ENCODE data around the gene JMJD1C.

DNA sequence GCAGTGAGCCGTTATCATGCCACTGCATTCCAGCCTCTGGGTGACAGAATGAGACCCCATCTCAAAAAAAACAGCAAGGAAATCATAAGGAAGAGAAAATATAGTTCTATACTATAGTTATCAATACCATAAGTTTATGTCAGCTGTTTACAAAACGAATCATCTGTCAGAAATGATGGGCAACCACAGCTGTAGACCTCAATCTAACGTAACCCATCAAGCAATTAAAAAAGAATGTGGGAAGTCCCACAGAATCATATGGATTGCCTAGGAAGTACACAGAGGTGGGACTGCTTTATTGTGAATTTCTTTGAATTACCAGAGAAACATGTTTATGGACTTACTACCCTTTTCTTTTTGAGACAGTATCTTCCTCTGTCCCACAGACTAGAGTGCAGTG, 325.7 kb downstream of the JMJD1C start:
- TF ChIP-seq, protein P1, sequence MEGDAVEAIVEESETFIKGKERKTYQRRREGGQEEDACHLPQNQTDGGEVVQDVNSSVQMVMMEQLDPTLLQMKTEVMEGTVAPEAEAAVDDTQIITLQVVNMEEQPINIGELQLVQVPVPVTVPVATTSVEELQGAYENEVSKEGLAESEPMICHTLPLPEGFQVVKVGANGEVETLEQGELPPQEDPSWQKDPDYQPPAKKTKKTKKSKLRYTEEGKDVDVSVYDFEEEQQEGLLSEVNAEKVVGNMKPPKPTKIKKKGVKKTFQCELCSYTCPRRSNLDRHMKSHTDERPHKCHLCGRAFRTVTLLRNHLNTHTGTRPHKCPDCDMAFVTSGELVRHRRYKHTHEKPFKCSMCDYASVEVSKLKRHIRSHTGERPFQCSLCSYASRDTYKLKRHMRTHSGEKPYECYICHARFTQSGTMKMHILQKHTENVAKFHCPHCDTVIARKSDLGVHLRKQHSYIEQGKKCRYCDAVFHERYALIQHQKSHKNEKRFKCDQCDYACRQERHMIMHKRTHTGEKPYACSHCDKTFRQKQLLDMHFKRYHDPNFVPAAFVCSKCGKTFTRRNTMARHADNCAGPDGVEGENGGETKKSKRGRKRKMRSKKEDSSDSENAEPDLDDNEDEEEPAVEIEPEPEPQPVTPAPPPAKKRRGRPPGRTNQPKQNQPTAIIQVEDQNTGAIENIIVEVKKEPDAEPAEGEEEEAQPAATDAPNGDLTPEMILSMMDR (IDR thresholded peaks at IDR 0.05; ENCODE audit: low read depth, low read length, poor library complexity, severe bottlenecking): no peak
- no peak for TF ChIP-seq EZH2phosphoT487 (IDR thresholded peaks at IDR 0.05; ENCODE audit: borderline replicate concordance, low read length)
